Measurements from ENCODE around the gene MAPK9.
"Not testable (repeated sequence)": the region's sequence is repeated elsewhere in the genome, so short reads cannot be mapped to it uniquely, and the experiment has no call there.

MAPK9 gene

DNA sequence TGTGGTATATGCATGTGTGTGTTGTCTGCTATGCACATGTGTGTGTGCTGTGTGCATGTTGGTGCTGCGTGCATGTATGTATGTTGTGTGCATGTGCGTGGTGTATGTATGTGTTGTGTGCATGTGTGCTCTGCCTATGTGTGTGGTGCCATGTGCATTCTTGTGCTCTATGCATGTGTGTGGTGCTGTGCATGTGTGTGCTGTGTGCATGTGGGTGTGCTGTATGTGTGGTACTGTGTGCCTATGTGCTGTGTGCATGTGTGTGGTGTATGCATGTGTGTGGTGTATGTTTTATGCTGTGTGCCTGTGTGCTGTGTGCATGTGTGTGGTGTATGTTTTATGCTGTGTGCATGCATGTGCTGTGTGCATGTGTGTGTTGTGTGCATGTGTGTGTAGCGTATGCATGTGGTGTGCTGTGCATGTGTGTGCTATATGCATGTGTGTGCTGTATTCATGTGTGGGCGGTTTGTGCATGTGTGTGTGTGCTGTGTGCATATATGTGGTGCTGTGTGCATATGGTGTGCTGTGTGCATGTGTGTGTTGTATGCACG lies 78.2 kb downstream of the MAPK9 start:
- Histone ChIP-seq H3K36me3 (no peaks in the 10 kb centered on the region), H3K4me3 (ENCODE audit: low read depth, low read length) (no peak overlapping the region), H3K9me3 (ENCODE audit: severe bottlenecking) (no peaks in the 10 kb centered on the region), H3K27me3 (ENCODE audit: insufficient read depth, low read depth, severe bottlenecking) (no peaks in the 10 kb centered on the region), H3K27ac (no peak overlapping the region)
- DNase-seq: no peak
- no peak for TF ChIP-seq CTCF (IDR thresholded peaks at IDR 0.05; ENCODE audit: low read depth, low read length)

DNA sequence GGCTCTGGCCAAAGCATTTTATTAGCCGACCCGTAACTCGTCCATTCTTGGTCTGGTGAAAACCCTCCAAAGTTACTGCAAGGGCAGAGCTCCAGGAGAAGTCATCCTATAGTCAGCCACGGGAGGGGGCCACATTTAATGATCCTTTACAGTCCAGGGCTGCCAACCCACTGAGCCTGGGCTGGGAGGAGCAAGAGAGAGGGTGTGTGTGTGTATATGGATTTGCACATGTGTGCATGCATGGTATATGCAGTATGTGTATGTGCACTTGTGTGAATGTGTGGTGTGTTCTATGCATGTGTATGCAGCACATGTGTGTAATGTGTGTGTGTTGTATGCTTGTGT lies 78.7 kb downstream of the MAPK9 start:
- TF ChIP-seq CTCF (IDR thresholded peaks at IDR 0.05; ENCODE audit: low read depth, low read length): no peak
- no peaks in the 10 kb centered on the region for H3K9me3 ChIP-seq (ENCODE audit: severe bottlenecking)
- no peaks in the 10 kb centered on the region for H3K27me3 ChIP-seq (ENCODE audit: insufficient read depth, low read depth, severe bottlenecking)
- H3K27ac ChIP-seq: no peak overlapping the region
- no peak for DNase-seq
- H3K36me3 ChIP-seq: no peaks in the 10 kb centered on the region
- H3K4me3 ChIP-seq (ENCODE audit: low read depth, low read length): no peak overlapping the region

GRCh38 chr5:180212363-180213255 lies 79.3 kb downstream of the MAPK9 start:
- no peaks in the 10 kb centered on the region for H3K36me3 ChIP-seq
- no peak overlapping the region for H3K4me3 ChIP-seq (ENCODE audit: low read depth, low read length)
- DNase-seq: no peak
- no peak overlapping the region for H3K27ac ChIP-seq
- no peaks in the 10 kb centered on the region for H3K27me3 ChIP-seq (ENCODE audit: insufficient read depth, low read depth, severe bottlenecking)
- no peaks in the 10 kb centered on the region for H3K9me3 ChIP-seq (ENCODE audit: severe bottlenecking)
- no peak for TF ChIP-seq CTCF (IDR thresholded peaks at IDR 0.05; ENCODE audit: low read depth, low read length)

DNA sequence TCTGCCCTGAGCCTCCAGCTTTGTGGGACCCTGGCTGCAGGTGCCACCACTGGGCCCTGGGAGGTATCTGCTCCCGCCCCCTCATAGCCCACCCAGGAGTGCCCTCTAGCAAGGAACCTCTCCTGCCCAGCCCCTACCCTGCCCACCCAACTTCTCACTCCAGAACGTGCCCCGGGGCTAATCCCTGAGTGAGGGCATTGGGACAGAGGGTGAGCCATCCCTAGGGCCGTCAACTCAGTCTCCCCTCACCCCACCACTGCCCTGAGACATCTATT lies 80.2 kb downstream of the MAPK9 start:
- H3K36me3 ChIP-seq: no peaks in the 10 kb centered on the region
- H3K27ac ChIP-seq: no peak overlapping the region
- TF ChIP-seq CTCF (IDR thresholded peaks at IDR 0.05; ENCODE audit: low read depth, low read length): no peak
- H3K4me3 ChIP-seq (ENCODE audit: low read depth, low read length): no peak overlapping the region
- DNase-seq: no peak
- no peaks in the 10 kb centered on the region for H3K27me3 ChIP-seq (ENCODE audit: insufficient read depth, low read depth, severe bottlenecking)
- no peaks in the 10 kb centered on the region for H3K9me3 ChIP-seq (ENCODE audit: severe bottlenecking)

DNA sequence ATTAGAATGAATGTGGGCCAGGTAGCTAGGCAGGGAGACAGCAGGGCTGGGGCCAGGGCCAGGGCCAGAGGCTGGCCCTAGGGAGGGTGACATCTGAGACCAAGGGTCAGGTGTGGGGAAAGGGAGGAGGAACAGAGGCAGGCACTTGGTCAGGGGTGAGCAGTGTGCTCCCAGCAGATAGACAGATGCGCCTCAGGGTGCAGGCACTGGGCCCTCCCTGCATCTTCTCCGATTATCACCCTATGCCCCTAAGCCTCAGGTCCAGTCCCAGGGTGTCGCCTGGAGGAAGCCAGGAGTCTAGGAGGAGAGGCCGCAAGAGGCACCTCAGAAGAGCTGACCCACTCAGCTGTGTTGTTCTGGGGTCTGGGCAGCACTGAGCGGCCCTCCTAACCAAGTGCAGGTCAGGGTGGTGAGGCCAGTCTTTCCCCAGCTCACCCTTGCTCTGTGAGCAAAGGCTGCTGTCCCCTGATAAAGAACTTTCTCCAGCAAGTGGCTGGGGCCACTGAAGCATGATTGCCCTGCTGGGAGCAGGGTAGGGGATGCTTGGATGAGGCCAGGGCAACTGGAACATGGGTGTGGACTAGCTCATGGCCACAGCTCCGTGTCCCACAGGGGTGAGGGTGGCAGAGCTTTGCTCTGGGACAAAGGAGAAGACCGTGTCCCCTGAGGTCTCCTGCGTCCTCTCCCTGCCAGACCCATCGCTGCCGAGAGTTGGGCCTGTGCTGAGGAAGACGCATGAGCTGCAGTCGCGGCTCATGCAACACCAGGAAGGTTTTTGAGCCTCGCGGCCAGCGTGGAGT lies 80.7 kb downstream of the MAPK9 start:
- H3K36me3 ChIP-seq: no peaks in the 10 kb centered on the region
- H3K4me3 ChIP-seq (ENCODE audit: low read depth, low read length): no peak overlapping the region
- no peak for TF ChIP-seq CTCF (IDR thresholded peaks at IDR 0.05; ENCODE audit: low read depth, low read length)
- H3K9me3 ChIP-seq (ENCODE audit: severe bottlenecking): no peaks in the 10 kb centered on the region
- H3K27me3 ChIP-seq (ENCODE audit: insufficient read depth, low read depth, severe bottlenecking): no peaks in the 10 kb centered on the region
- H3K27ac ChIP-seq: no peak overlapping the region
- no peak for DNase-seq

GRCh38 chr5:180210077-180210476 lies 81.8 kb downstream of the MAPK9 start:
- H3K4me3 ChIP-seq (ENCODE audit: low read depth, low read length); DNase-seq; H3K27me3 ChIP-seq (ENCODE audit: insufficient read depth, low read depth, severe bottlenecking); H3K9me3 ChIP-seq (ENCODE audit: severe bottlenecking); H3K27ac ChIP-seq; H3K36me3 ChIP-seq: not testable (repeated sequence)

Measured in WERI-Rb-1 (cell line).